Gastrocnemius medialis (tissue), 4 donors: Measurements from ENCODE around the gene DPP4.

Source experiments
- POLR2A ChIP-seq, 2 donors: fragments of 450-650 bp; IDR thresholded peaks; one replicate each; pipeline ENCODE4 v1.6.1; 2017; ENCODE audit warnings: antibody characterized with exemption in 2 of 2, mild to moderate bottlenecking in 2 of 2, moderate library complexity in 2 of 2
- TF ChIP-seq, protein P1 (sequence below), 5 experiments: fragments of 450-650 bp in 3 of 5; fragments of 200-600 bp in 2 of 5; sonication (generic) in 2 of 5; IDR thresholded peaks in 4 of 5; conservative IDR thresholded peaks in 1 of 5; 1 replicate in 4 of 5; 2 replicates in 1 of 5; pipeline ENCODE4 v1.5.1; 2016 to 2019; ENCODE audit warnings: antibody characterized with exemption in 5 of 5, mild to moderate bottlenecking in 3 of 5, moderate library complexity in 3 of 5

DNA sequence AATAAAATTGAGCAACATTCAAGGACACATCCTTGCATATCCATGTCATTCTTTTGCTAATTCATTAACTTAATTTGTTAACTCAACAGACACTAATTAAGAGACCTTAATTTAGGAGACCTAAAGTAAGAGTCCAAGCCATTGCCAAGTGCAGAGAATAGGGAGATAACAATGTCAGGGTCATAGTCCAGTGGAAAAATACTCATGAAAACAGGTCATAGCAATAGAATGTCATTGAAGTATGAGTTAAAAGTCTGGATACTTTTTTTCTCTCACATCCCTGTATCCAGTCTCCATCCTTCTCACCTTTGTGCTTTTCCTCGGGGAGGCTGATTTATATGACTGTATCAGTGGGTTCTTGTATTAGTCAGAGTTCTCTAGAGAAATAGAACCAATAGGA, 26.6 kb upstream of the DPP4 start:
- TF ChIP-seq, protein P1, sequence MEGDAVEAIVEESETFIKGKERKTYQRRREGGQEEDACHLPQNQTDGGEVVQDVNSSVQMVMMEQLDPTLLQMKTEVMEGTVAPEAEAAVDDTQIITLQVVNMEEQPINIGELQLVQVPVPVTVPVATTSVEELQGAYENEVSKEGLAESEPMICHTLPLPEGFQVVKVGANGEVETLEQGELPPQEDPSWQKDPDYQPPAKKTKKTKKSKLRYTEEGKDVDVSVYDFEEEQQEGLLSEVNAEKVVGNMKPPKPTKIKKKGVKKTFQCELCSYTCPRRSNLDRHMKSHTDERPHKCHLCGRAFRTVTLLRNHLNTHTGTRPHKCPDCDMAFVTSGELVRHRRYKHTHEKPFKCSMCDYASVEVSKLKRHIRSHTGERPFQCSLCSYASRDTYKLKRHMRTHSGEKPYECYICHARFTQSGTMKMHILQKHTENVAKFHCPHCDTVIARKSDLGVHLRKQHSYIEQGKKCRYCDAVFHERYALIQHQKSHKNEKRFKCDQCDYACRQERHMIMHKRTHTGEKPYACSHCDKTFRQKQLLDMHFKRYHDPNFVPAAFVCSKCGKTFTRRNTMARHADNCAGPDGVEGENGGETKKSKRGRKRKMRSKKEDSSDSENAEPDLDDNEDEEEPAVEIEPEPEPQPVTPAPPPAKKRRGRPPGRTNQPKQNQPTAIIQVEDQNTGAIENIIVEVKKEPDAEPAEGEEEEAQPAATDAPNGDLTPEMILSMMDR (IDR thresholded peaks at IDR 0.05 in 4 of 5, conservative IDR thresholded peaks at IDR 0.05 in 1 of 5) = no peak
- TF ChIP-seq POLR2A (IDR thresholded peaks at IDR 0.05) = no peak
